GM12872 (cell line): Measurements from ENCODE around the gene LRPAP1.

Source experiments
- TF ChIP-seq, protein P1 (sequence below): IDR thresholded peaks from 3 replicates; pipeline ENCODE4 v1.5.1; 2011; ENCODE audit warnings: low read depth, mild to moderate bottlenecking, low read length, moderate library complexity; ENCODE audit not compliant: insufficient read depth

Gene LRPAP1

DNA sequence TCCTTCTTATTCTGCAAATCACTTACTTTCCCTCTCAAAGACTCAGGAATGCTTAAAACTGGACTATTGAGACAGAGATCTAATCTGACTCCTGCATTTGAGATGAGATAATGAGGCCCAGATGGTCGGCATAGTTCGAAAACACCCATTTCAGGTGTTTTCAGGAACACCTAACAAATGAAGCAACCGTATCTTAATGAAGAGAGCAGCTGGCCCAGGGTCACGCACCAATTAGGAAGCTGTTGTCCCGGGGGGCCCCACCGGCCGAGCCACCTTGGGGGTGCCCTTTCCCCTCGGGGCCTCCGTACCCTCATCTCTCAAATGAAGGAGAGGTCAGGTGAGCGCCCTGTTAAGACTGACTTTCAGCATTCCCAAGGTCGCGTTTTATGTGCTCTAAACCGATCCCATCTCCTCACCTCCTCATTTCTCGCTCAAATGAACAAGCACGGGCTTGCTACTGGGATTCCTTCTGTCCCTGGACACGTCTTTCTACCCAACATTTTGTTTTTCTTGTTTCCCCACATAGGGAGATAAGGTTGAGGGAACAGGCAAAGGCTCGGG is 824 bp downstream of the LRPAP1 start:
- TF ChIP-seq, protein P1, sequence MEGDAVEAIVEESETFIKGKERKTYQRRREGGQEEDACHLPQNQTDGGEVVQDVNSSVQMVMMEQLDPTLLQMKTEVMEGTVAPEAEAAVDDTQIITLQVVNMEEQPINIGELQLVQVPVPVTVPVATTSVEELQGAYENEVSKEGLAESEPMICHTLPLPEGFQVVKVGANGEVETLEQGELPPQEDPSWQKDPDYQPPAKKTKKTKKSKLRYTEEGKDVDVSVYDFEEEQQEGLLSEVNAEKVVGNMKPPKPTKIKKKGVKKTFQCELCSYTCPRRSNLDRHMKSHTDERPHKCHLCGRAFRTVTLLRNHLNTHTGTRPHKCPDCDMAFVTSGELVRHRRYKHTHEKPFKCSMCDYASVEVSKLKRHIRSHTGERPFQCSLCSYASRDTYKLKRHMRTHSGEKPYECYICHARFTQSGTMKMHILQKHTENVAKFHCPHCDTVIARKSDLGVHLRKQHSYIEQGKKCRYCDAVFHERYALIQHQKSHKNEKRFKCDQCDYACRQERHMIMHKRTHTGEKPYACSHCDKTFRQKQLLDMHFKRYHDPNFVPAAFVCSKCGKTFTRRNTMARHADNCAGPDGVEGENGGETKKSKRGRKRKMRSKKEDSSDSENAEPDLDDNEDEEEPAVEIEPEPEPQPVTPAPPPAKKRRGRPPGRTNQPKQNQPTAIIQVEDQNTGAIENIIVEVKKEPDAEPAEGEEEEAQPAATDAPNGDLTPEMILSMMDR, result no peak

- TF ChIP-seq, protein P1, result no peak
Observed at GRCh38 chr4:3530663-3531254, 1.5 kb downstream of the LRPAP1 start.

- TF ChIP-seq, protein P1, result no peak
Observed at GRCh38 chr4:3530051-3530450, 2.2 kb downstream of the LRPAP1 start.

DNA sequence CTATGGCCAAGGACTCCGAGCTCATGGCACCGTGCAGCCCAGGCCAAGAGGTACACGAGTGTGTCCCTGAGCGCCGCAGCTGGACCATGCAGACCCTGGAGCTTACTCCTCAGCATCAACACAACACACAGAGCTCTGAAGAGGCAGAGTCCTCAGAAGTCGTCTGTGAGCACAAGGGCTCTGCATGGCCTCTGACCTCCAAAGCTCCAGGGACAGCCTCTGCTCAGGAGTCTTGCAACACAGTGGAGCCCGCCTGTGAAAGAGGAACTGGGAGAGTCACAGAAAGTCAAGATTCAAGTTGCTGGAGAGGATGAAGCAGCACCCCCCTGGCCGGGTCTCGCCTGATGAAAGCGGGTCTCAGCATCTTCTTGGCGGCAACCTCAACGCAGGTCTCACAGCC is 2.9 kb downstream of the LRPAP1 start:
- TF ChIP-seq, protein P1, result no peak

GRCh38 chr4:3527914-3528876 is 4.0 kb downstream of the LRPAP1 start:
- TF ChIP-seq, protein P1, result no peak

DNA sequence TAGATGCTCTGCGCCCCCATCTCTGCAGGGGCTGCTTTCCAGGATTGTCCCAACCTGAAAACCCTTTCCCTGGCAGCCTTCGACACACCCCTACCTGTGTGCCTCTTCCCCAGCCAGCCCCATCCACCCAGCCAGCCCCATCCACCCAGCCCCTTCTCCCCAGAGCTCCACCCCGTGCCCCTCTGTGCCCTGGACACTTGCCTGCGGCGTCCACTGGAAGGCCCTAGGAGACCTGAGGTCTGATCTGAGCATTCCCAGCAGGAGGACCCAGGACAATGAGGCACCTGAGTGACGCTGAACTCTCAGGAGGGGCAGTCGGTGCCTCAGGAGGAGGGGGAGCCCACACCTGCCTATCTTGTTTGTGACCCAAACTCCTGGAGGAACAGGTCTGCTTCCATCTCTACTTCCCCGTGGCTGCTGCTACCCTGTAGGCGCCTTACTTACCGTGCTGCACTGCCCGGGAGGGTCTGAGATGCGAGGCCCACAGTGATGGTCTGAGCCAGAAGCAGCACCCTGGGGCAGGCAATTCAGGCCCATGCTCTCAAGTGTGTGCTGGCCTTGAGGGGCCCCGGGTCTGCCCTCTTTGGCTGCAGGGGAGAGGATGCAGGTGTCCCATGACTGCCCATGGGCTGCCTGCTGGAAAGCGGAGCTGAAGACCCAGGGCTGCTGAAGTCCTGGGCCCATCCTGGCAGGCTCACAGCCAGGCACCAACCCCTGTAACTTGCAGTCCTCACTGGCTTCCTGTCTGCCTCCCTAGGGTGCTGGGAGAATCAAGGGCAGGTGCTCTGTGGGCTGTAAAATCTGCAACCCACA is 4.9 kb downstream of the LRPAP1 start:
- TF ChIP-seq, protein P1, result no peak

DNA sequence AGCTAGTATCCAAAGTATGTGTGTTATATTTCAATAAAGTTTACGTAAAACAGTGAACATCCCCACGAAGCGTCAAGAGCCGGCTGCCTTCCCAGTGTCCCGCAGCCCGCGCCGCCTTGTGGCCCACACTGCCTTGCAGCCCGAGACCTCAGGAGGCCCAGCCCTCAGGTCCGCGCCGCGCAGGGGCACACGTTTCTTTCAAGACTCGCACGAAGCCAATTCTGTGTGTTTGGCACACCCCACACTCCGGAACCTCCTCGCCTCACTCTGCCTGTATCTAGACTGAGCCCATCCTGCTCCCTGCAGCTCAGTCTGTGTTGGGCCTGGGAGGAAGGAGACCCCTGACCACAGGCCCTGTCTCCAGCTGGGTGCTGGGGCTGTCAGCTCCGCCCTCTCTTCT is 5.8 kb downstream of the LRPAP1 start:
- TF ChIP-seq, protein P1, result no peak
